COLO668 (cell line): ENCODE measurements around the gene B3GALT6.
A peak's percentile ranks its signal among the peaks of the same experiment; 100 is the strongest.

Experiments
- DNase-seq: peaks from one replicate; lab custom pipeline; 2025; ENCODE audit not compliant: unreplicated experiment; lab: John Stamatoyannopoulos, UW

B3GALT6 gene

DNA sequence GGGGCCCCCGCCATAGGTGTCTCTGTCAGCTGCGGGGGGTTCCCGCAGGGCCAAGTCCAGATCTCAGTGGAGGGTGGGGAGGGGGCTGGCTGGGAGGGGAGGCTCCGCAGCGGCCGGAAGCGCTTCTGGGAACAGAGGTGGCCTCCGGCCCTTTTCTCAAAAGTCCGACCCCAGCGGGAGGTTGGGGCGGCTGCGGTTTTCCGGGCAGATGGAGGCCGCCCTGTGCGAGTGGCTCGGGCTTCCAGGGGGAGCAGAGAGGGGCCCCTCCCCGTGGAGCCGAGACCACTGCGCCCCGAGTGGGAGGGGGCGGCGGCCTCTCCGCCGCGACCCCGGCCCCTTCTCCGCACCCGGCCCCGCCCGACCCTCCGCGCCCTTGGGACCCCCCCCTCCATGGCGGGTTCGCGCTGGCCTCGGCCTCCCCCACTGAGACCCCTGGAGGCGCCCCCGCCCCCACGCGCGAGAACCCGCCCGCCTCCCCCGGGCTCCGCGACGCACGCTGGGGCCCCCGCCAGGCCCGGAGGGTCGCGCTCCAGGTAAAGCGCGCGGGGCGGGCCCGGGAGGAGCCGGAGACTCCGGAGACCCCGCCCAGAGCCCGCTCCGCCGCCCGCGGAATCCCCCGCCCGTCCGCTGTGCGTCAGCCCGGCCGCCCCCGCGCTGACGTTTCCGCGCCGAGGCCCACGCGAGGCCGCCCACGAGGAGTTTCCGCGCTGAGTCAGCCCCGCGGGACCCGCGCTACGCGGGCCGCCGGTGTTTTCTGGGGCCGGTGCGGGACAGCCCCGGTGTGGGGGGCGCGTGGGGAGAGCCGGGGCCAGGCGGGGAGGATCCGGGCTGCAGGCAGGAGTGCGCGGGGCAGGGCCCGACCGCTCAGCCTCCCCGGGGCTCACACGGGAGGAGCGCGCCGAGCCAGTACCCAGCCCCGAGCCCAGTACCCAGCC lies 30.9 kb upstream of the B3GALT6 start:
- DNase-seq = peak; percentile 65

DNA sequence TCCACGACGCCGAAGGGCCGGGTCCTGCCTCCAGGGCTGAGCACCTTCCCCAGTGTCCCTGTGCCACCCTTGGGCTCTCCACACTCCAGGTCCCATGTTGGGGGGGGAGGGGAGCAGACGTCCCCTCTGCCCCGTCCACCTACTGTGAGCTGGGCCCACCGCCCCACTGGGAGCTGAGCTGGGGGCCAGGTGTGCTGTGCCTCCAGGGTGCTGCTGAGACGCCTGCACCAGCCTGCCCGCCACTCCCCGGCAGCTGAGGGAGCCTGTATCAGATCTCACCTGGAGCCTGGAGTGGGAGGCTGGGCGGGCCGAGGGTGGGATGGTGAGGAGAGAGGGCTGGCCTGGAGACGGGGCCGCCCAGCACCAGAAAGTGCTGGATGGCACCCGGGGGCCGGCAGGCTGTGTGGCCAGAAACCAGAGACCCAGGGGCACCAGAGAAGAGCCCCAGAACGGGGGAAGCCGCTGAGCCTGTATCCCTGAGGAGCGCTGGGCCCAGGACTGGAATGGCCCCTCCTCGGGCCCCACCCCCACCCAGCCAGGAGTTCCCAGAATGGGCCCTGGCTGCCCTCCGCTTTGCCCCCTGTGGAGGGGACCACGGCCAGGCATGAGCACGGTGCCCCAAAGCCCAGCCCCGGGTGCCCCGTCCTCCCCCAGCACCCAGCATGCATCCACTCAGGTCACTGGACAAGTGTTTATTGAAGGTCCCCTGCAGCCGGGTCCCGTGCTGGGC lies 29.0 kb upstream of the B3GALT6 start:
- DNase-seq = peak; percentile 67

- no peak for DNase-seq
Measured at GRCh38 chr1:1203561-1204424, 28.2 kb upstream of the B3GALT6 start.

- no peak for DNase-seq
Measured at GRCh38 chr1:1204425-1204920, 27.6 kb upstream of the B3GALT6 start.

GRCh38 chr1:1204998-1205768 lies 26.9 kb upstream of the B3GALT6 start:
- DNase-seq = no peak

GRCh38 chr1:1205769-1206375 lies 26.2 kb upstream of the B3GALT6 start:
- no peak for DNase-seq

- peak; percentile 74 for DNase-seq
Measured at GRCh38 chr1:1206376-1206965, 25.6 kb upstream of the B3GALT6 start, which contains the start of gene TNFRSF18. Gene TNFRSF18, minus strand, starts transcription at chr1:1206592. Its CDS starts 21 bp downstream, at chr1:1206571.

- no peak for DNase-seq
Measured at GRCh38 chr1:1206966-1207531, 25.0 kb upstream of the B3GALT6 start.

GRCh38 chr1:1207571-1207892 lies 24.5 kb upstream of the B3GALT6 start:
- DNase-seq = no peak

GRCh38 chr1:1208713-1209433 lies 23.2 kb upstream of the B3GALT6 start:
- no peak for DNase-seq

- DNase-seq = no peak
Measured at GRCh38 chr1:1210726-1211540, 21.1 kb upstream of the B3GALT6 start.

DNA sequence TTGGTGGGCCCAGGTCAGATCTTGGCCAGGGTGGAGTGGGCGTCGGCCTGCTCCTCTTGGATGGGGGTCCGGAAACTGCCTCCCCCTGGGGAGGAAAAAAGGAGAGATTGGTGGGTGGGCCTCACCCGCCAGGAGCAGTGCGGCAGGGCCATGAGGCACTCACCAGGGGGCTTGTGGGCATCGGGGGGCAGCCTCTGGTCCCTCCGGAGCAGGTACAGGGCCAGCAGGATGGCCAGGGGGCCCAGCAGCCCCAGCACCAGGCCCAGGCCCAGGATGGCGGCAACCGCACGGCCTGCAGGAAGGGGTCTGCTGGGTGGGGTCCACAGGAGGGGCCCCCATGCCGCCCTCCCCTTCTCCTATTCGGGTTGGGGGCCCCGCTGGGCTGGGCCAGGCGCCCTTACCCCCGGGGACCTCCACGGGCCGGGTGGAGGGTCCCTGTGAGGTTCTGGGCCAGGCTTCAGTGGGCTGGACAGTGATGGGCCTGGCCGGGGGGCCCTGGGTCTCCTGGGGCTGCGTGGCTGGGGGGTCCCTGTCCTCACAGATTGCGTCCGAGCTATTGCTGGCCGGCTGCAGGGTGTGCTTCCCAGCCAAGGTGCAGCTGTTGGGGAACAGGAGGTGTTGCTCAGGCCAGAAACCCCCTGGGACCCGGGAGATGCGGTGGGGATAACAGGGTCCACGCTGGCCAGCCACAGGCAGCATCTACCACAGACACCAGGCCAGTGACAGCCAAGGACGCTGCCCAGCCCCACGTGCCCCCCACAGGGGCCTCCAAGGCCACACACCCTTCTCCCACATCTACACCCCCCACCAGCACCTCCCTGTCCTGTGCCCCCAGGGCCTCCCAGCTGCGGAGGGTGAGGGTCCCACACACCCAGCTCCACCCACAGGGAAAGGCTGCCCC lies 20.2 kb upstream of the B3GALT6 start:
- DNase-seq = no peak

GRCh38 chr1:1212780-1213344 lies 19.2 kb upstream of the B3GALT6 start:
- DNase-seq = no peak

GRCh38 chr1:1213345-1214265 lies 18.4 kb upstream of the B3GALT6 start, which contains the start of gene TNFRSF4:
Gene TNFRSF4, minus strand, starts transcription at chr1:1214153. Its CDS starts 26 bp downstream, at chr1:1214127.
- no peak for DNase-seq

- DNase-seq = peak; percentile 72
Measured at GRCh38 chr1:1215080-1215676, 16.9 kb upstream of the B3GALT6 start.
